ACC112 (cell line): ENCODE data around the gene TIGD2.

Experiments
- H2AFZ ChIP-seq: fragments of 200-600 bp; sonication (generic); one replicate; pipeline ENCODE4 v1.6.0; 2017; ENCODE audit warnings: antibody characterized with exemption, low read length; ENCODE audit not compliant: unreplicated experiment
- H3K27ac ChIP-seq: fragments of 200-600 bp; sonication (generic); 2 replicates; pipeline ENCODE4 v1.5.1; 2014; ENCODE audit warnings: low read depth, mild to moderate bottlenecking, antibody characterized with exemption, low read length, moderate library complexity
- H3K27me3 ChIP-seq: fragments of 200-600 bp; sonication (generic); 2 replicates; pipeline ENCODE4 v1.6.1; 2014; ENCODE audit warnings: mild to moderate bottlenecking, antibody characterized with exemption, low read length, moderate library complexity, mixed read lengths; ENCODE audit not compliant: insufficient read depth
- H3K36me3 ChIP-seq: fragments of 200-600 bp; sonication (generic); 2 replicates; pipeline ENCODE4 v1.6.1; 2016; ENCODE audit warnings: mild to moderate bottlenecking, antibody characterized with exemption, low read length, moderate library complexity, mixed read lengths; ENCODE audit not compliant: insufficient read depth
- H3K4me1 ChIP-seq: fragments of 200-600 bp; sonication (generic); one replicate; pipeline ENCODE4 v1.6.1; 2016; ENCODE audit warnings: low read length, mixed read lengths; ENCODE audit not compliant: insufficient read depth, unreplicated experiment, control insufficient read depth
- H3K4me3 ChIP-seq: fragments of 200-600 bp; sonication (generic); 2 replicates; pipeline ENCODE4 v1.5.1; 2014; ENCODE audit warnings: mild to moderate bottlenecking, low read depth, low read length
- H3K79me2 ChIP-seq: fragments of 200-600 bp; sonication (generic); one replicate; pipeline ENCODE4 v1.6.0; 2016; ENCODE audit warnings: low read length; ENCODE audit not compliant: control insufficient read depth, unreplicated experiment, insufficient read depth

TIGD2 gene

GRCh38 chr4:89110986-89111832 is at the start of gene TIGD2:
Gene TIGD2, plus strand, starts transcription at chr4:89111533. Its CDS starts 1,442 bp downstream, at chr4:89112975.
- peaks cover 18% of the 10 kb centered on the region for H3K79me2 ChIP-seq
- peaks cover 9% of the 10 kb centered on the region for H3K4me1 ChIP-seq
- H2AFZ ChIP-seq = peak within 1 kb of the TSS; percentile 72
- H3K27me3 ChIP-seq = peaks cover 26% of the 10 kb centered on the region
- H3K4me3 ChIP-seq = peak within 1 kb of the TSS; percentile 89
- H3K27ac ChIP-seq = peak within 1 kb of the TSS; percentile 60
- H3K36me3 ChIP-seq = peaks cover 11% of the 10 kb centered on the region

GRCh38 chr4:89064848-89065247 is 46.5 kb upstream of the TIGD2 start:
- Histone ChIP-seq H3K4me3 (no peak overlapping the region), H3K27me3 (no peaks in the 10 kb centered on the region; the same call in 1 of the 2 replicates), H3K36me3 (no peaks in the 10 kb centered on the region), H3K4me1 (no peaks in the 10 kb centered on the region), H3K79me2 (no peaks in the 10 kb centered on the region), H3K27ac (no peak overlapping the region), H2AFZ (no peak overlapping the region)

- no peaks in the 10 kb centered on the region for H3K79me2 ChIP-seq
- peaks cover 13% of the 10 kb centered on the region for H3K27me3 ChIP-seq
- no peak overlapping the region for H3K4me3 ChIP-seq
- no peak overlapping the region for H2AFZ ChIP-seq
- no peaks in the 10 kb centered on the region for H3K4me1 ChIP-seq
- no peaks in the 10 kb centered on the region for H3K36me3 ChIP-seq
- no peak overlapping the region for H3K27ac ChIP-seq
Observed at GRCh38 chr4:89067417-89067816, 43.9 kb upstream of the TIGD2 start.

GRCh38 chr4:89069481-89069880 is 41.9 kb upstream of the TIGD2 start:
- Histone ChIP-seq H2AFZ (no peak overlapping the region), H3K4me1 (no peaks in the 10 kb centered on the region), H3K27ac (no peak overlapping the region), H3K36me3 (no peaks in the 10 kb centered on the region), H3K4me3 (no peak overlapping the region), H3K27me3 (peaks cover 13% of the 10 kb centered on the region), H3K79me2 (no peaks in the 10 kb centered on the region)

- Histone ChIP-seq H3K4me3 (no peak overlapping the region), H3K27me3 (peaks cover 13% of the 10 kb centered on the region), H3K4me1 (no peaks in the 10 kb centered on the region), H3K36me3 (no peaks in the 10 kb centered on the region), H3K79me2 (no peaks in the 10 kb centered on the region), H2AFZ (no peak overlapping the region), H3K27ac (no peak overlapping the region)
Observed at GRCh38 chr4:89070041-89070440, 41.3 kb upstream of the TIGD2 start.

- Histone ChIP-seq H2AFZ (no peak overlapping the region), H3K4me3 (no peak overlapping the region), H3K36me3 (no peaks in the 10 kb centered on the region), H3K79me2 (no peaks in the 10 kb centered on the region), H3K4me1 (no peaks in the 10 kb centered on the region), H3K27me3 (peaks cover 13% of the 10 kb centered on the region), H3K27ac (no peak overlapping the region)
Observed at GRCh38 chr4:89071311-89071710, 40.0 kb upstream of the TIGD2 start.

GRCh38 chr4:89072921-89073320 is 38.4 kb upstream of the TIGD2 start:
- no peaks in the 10 kb centered on the region for H3K4me1 ChIP-seq
- H3K79me2 ChIP-seq = no peaks in the 10 kb centered on the region
- H3K27ac ChIP-seq = no peak overlapping the region
- peaks cover 13% of the 10 kb centered on the region for H3K27me3 ChIP-seq
- no peak overlapping the region for H3K4me3 ChIP-seq
- no peaks in the 10 kb centered on the region for H3K36me3 ChIP-seq
- no peak overlapping the region for H2AFZ ChIP-seq

- H3K79me2 ChIP-seq = no peaks in the 10 kb centered on the region
- H3K4me3 ChIP-seq = no peak overlapping the region
- H3K27me3 ChIP-seq = peaks cover 9% of the 10 kb centered on the region
- H3K27ac ChIP-seq = no peak overlapping the region
- H2AFZ ChIP-seq = no peak overlapping the region
- no peaks in the 10 kb centered on the region for H3K4me1 ChIP-seq
- H3K36me3 ChIP-seq = no peaks in the 10 kb centered on the region
Observed at GRCh38 chr4:89077761-89078160, 33.6 kb upstream of the TIGD2 start.

GRCh38 chr4:89078300-89078699 is 33.0 kb upstream of the TIGD2 start:
- H3K4me1 ChIP-seq = no peaks in the 10 kb centered on the region
- H3K36me3 ChIP-seq = no peaks in the 10 kb centered on the region
- H3K79me2 ChIP-seq = no peaks in the 10 kb centered on the region
- no peak overlapping the region for H2AFZ ChIP-seq
- no peak overlapping the region for H3K4me3 ChIP-seq
- H3K27ac ChIP-seq = no peak overlapping the region
- peaks cover 14% of the 10 kb centered on the region for H3K27me3 ChIP-seq

- Histone ChIP-seq H3K36me3 (no peaks in the 10 kb centered on the region), H3K4me3 (no peak overlapping the region), H3K4me1 (no peaks in the 10 kb centered on the region), H2AFZ (no peak overlapping the region), H3K79me2 (no peaks in the 10 kb centered on the region), H3K27ac (no peak overlapping the region), H3K27me3 (peaks cover 39% of the 10 kb centered on the region)
Observed at GRCh38 chr4:89099034-89099433, 12.3 kb upstream of the TIGD2 start.

- Histone ChIP-seq H2AFZ (no peak overlapping the region), H3K36me3 (no peaks in the 10 kb centered on the region), H3K79me2 (no peaks in the 10 kb centered on the region), H3K4me3 (no peak overlapping the region), H3K4me1 (no peaks in the 10 kb centered on the region), H3K27me3 (peaks cover 43% of the 10 kb centered on the region), H3K27ac (no peak overlapping the region)
Observed at GRCh38 chr4:89099471-89099870, 11.9 kb upstream of the TIGD2 start.
